Measurements from ENCODE around the gene MAMDC2. TPM values are rescaled to one million over a fixed set of nuclear protein-coding genes. Genes with fewer than 3 reads are reported as not detected.

Gene MAMDC2
- total RNA-seq, 1 donor from 2014 or later = 0.21 TPM

DNA sequence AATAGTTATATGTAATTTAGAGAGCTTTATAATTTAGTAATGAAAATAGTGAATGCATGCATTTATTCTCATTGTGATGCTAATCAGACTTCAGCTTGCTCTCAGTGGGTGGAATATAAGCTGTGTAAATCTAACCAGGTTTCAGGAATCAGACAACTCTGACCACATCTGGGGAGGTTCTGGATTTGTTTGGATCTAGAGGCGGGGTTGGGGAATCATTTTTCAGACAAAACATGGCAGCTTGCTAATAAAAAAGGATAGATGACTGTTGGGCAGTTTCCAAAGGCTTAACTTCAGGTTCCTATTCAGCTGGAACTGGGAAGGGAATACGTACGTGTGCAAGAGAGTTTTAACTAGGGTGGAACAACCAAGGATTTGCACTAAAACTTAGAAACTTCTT lies 43.2 kb upstream of the MAMDC2 start:
- no peak for DNase-seq (ENCODE audit: low read depth, low spot score)
- no peaks in the 10 kb centered on the region for H3K27me3 Mint-ChIP-seq (ENCODE audit: low read depth)
- TF ChIP-seq, protein P1, sequence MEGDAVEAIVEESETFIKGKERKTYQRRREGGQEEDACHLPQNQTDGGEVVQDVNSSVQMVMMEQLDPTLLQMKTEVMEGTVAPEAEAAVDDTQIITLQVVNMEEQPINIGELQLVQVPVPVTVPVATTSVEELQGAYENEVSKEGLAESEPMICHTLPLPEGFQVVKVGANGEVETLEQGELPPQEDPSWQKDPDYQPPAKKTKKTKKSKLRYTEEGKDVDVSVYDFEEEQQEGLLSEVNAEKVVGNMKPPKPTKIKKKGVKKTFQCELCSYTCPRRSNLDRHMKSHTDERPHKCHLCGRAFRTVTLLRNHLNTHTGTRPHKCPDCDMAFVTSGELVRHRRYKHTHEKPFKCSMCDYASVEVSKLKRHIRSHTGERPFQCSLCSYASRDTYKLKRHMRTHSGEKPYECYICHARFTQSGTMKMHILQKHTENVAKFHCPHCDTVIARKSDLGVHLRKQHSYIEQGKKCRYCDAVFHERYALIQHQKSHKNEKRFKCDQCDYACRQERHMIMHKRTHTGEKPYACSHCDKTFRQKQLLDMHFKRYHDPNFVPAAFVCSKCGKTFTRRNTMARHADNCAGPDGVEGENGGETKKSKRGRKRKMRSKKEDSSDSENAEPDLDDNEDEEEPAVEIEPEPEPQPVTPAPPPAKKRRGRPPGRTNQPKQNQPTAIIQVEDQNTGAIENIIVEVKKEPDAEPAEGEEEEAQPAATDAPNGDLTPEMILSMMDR (conservative IDR thresholded peaks at IDR 0.05) = no peak
- peaks cover 2% of the 10 kb centered on the region for H3K36me3 Mint-ChIP-seq (ENCODE audit: low read depth)
- H3K9me3 Mint-ChIP-seq = peaks cover 2% of the 10 kb centered on the region
- H3K4me1 Mint-ChIP-seq = no peaks in the 10 kb centered on the region
- no peak overlapping the region for H3K4me3 Mint-ChIP-seq
- H3K27ac Mint-ChIP-seq (ENCODE audit: unreplicated experiment) = no peak overlapping the region

DNA sequence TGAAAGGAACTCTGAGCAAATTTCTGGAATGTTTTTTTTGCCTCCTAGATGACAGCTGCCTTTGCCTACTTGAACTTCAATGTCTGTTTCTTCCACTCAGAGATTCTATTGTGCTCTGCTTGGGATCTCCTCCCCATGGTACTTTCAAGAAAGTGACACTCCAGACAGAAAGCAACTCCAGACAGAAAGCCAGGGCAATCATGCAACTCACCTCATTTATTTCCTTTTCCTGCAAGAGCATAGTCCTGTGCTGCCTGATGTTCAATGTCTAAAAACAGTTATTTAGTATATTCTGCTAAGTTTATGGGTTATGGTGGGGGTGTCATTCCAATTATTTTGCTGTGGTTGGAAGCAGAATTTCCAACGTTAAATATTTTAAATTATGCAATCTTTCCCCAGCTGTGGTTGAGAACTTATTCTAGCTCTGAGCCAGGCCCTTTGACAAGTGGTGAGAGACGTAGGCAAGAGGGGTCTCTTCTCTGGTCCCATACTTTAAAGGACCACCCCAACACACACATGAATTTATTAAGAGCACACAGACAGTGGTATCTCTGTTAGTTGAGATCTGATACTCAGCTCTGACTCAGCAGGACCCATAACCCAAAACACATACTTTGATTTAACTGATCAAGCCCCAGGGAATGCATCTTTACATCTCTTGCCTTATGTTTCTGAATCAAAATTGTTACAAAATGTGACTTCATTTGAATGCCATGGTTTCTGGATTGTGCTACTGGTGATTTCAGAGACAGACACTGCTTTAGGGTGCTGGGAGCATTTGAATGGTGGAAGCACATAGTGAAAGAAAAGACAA lies 39.5 kb upstream of the MAMDC2 start:
- Mint-ChIP-seq H3K27ac (ENCODE audit: unreplicated experiment) (no peak overlapping the region), H3K9me3 (peaks cover 2% of the 10 kb centered on the region), H3K27me3 (ENCODE audit: low read depth) (no peaks in the 10 kb centered on the region), H3K36me3 (ENCODE audit: low read depth) (peaks cover 2% of the 10 kb centered on the region), H3K4me1 (no peaks in the 10 kb centered on the region), H3K4me3 (no peak overlapping the region)
- no peak for DNase-seq (ENCODE audit: low read depth, low spot score)
- TF ChIP-seq, protein P1 (conservative IDR thresholded peaks at IDR 0.05) = no peak

DNA sequence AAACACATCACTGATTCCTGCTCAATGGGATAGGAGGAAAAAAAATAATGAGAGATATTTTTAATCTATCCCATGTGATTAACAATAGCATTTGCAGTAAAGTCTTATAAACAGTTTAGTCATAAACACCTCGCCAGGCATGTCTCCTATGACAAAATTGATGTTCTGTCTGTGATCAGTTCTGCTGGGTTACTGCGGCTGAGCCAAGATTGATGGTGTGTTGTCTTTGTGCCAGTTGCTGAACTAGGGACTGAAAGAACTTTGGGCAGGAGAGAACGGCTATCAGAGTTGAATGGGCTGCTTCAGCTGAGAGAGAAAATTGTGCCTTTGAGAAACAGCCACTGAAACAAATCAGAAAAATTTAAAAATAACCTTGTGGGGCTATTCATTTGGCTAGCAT lies 37.3 kb upstream of the MAMDC2 start:
- Mint-ChIP-seq H3K27me3 (ENCODE audit: low read depth) (no peaks in the 10 kb centered on the region), H3K4me3 (no peak overlapping the region), H3K9me3 (peaks cover under 1% of the 10 kb centered on the region), H3K36me3 (ENCODE audit: low read depth) (peaks cover under 1% of the 10 kb centered on the region), H3K4me1 (no peaks in the 10 kb centered on the region), H3K27ac (ENCODE audit: unreplicated experiment) (no peak overlapping the region)
- TF ChIP-seq, protein P1 (conservative IDR thresholded peaks at IDR 0.05) = no peak
- no peak for DNase-seq (ENCODE audit: low read depth, low spot score)

DNA sequence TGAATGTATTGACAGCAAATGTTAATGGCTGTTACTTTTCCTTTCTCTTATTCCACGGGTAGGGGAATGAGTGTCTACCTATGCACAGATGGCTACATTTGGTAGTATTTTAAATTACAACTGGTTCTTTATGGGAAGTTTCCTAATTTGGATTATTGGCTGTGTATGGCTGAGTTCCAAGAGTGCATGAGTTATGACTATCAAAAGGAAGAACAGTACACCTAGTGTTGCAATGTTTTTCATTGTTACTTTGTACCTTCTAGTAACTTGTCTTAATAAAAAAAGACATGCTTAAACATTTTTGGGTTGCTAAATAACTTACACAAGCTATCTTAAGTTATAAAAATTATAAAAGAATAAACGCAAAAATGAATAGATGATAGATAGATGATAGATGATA lies 35.8 kb upstream of the MAMDC2 start:
- Mint-ChIP-seq H3K27ac (ENCODE audit: unreplicated experiment) (no peak overlapping the region), H3K36me3 (ENCODE audit: low read depth) (no peaks in the 10 kb centered on the region), H3K9me3 (no peaks in the 10 kb centered on the region), H3K4me1 (peaks cover 8% of the 10 kb centered on the region), H3K4me3 (no peak overlapping the region), H3K27me3 (ENCODE audit: low read depth) (no peaks in the 10 kb centered on the region)
- no peak for DNase-seq (ENCODE audit: low read depth, low spot score)
- TF ChIP-seq, protein P1 (conservative IDR thresholded peaks at IDR 0.05) = no peak

DNA sequence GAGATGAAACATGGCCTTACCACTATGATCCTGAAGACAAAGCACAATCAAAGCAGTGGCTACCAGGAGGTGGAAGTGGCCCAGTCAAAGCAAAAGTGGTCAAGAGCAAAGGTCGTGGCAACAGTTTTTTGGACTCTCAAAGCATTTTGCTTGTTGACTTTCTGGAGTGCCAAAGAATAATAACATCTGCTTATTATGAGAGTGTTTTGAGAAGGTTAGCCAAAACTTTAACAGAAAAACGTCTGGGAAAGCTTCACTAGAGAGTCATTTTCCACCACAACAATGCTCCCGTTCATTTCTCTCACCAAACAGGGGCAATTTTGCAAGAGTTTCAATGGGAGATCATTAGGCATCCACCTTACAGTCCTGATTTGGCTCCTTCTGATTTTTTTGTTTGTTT lies 33.6 kb upstream of the MAMDC2 start:
- Mint-ChIP-seq H3K4me3 (no peak overlapping the region), H3K4me1 (peaks cover 8% of the 10 kb centered on the region), H3K27me3 (ENCODE audit: low read depth) (no peaks in the 10 kb centered on the region), H3K27ac (ENCODE audit: unreplicated experiment) (no peak overlapping the region), H3K36me3 (ENCODE audit: low read depth) (no peaks in the 10 kb centered on the region), H3K9me3 (no peaks in the 10 kb centered on the region)
- TF ChIP-seq, protein P1 (conservative IDR thresholded peaks at IDR 0.05) = no peak
- DNase-seq (ENCODE audit: low read depth, low spot score) = no peak

Data from neural crest cell (in vitro differentiated cells).